ENCODE measurements around the gene TMC4. TPM values are rescaled to one million over a fixed set of nuclear protein-coding genes. Genes with fewer than 3 reads are reported as not detected.

The TMC4 gene
- total RNA-seq, 4 donors from 2014 or later: 0.87 to 1.6 TPM; not detected in 2

DNA sequence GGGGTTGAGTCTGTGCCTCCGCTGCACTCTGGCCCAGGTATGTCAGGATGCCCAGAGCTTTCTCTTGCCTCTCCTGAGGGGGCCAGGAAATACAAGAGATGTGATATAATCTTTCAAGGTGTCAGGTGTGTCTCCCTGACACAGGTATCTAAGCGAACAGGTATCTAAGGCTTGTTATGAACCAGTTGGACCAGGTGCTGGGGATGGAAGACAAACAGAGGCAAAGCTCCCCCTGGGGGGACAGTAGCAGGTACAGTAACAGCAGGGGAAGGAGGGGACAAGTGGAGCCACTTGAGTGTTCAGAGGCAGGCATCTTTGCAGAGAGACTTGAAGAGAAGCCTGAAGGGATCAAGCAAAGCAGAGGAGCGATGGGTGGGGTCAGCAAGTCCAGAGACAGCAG lies 16.0 kb downstream of the TMC4 start:
- in situ Hi-C loops (cut with MboI; ENCODE audit: low sequenced_read_pairs in 4 of 4): no loop called here
- no peak for TF ChIP-seq POLR2A (IDR thresholded peaks at IDR 0.05)
- TF ChIP-seq, protein P1, sequence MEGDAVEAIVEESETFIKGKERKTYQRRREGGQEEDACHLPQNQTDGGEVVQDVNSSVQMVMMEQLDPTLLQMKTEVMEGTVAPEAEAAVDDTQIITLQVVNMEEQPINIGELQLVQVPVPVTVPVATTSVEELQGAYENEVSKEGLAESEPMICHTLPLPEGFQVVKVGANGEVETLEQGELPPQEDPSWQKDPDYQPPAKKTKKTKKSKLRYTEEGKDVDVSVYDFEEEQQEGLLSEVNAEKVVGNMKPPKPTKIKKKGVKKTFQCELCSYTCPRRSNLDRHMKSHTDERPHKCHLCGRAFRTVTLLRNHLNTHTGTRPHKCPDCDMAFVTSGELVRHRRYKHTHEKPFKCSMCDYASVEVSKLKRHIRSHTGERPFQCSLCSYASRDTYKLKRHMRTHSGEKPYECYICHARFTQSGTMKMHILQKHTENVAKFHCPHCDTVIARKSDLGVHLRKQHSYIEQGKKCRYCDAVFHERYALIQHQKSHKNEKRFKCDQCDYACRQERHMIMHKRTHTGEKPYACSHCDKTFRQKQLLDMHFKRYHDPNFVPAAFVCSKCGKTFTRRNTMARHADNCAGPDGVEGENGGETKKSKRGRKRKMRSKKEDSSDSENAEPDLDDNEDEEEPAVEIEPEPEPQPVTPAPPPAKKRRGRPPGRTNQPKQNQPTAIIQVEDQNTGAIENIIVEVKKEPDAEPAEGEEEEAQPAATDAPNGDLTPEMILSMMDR (IDR thresholded peaks at IDR 0.05 in 4 of 5, conservative IDR thresholded peaks at IDR 0.05 in 1 of 5): no peak
- no peak overlapping the region for H3K27ac ChIP-seq
- no peak for DNase-seq
- ATAC-seq: no peak
- H3K36me3 ChIP-seq: peaks cover 0 to 62% of the 10 kb centered on the region in 2 donors
- H3K4me3 ChIP-seq: no peak overlapping the region
- intact Hi-C loops (cut with DNase I; ENCODE audit: low total_unique reads): no loop called here
- H3K4me1 ChIP-seq: peaks cover 19 to 28% of the 10 kb centered on the region in 2 donors
- no peaks in the 10 kb centered on the region for H3K9me3 ChIP-seq
- no peaks in the 10 kb centered on the region for H3K27me3 ChIP-seq

DNA sequence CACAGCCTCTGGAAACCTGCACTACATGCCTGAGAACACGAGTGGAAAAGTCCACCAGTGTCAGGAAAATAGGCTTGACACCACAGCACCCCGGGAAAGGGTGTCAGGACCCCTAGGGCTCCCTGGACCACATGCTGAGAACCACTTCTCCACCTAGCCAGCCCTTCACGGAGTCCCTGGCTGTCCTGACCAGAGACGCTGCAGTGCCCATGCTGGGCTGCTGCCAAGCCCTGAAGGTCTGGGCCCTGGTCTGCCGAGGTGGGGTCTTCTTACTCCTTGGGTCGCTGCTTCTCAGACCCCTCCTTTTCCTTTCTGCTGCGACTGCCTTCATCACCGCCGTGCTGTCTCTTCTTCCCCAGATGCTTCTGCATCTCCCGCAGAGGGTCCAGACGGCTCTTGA lies 16.5 kb downstream of the TMC4 start:
- Histone ChIP-seq H3K27me3 (no peaks in the 10 kb centered on the region), H3K27ac (no peak overlapping the region), H3K4me1 (peaks cover 19 to 24% of the 10 kb centered on the region in 2 donors), H3K36me3 (peaks cover 0 to 67% of the 10 kb centered on the region in 2 donors), H3K4me3 (no peak overlapping the region), H3K9me3 (no peaks in the 10 kb centered on the region)
- no peak for TF ChIP-seq POLR2A (IDR thresholded peaks at IDR 0.05)
- TF ChIP-seq, protein P1 (IDR thresholded peaks at IDR 0.05 in 4 of 5, conservative IDR thresholded peaks at IDR 0.05 in 1 of 5): no peak
- intact Hi-C loops (cut with DNase I; ENCODE audit: low total_unique reads) (no loop called here), in situ Hi-C loops (cut with MboI; ENCODE audit: low sequenced_read_pairs in 4 of 4) (no loop called here)
- DNase-seq (no peak), ATAC-seq (no peak)

DNA sequence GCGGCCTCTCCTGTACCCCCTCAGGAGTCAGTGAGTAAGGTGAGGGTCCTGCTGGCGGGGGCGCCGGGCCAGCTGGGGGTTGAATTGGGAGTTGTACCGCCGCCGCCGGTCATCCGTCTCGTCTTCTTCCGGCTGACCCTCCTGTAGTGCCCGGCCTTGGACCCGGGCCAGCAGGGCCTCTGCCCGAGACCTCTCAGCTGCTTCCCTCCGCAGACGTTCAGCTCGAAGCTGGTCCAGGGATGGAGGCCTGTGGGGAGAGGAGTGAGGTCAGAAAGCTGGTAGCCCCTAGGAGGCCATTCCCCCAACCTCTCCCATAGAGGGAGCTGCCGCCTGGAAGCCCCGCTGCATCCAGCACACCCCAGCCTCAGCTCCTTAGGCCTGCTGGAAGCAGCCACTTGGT lies 17.3 kb downstream of the TMC4 start:
- Histone ChIP-seq H3K4me1 (peaks cover 15 to 20% of the 10 kb centered on the region in 2 donors), H3K27me3 (no peaks in the 10 kb centered on the region), H3K9me3 (no peaks in the 10 kb centered on the region), H3K4me3 (no peak overlapping the region), H3K27ac (no peak overlapping the region), H3K36me3 (peaks cover 0 to 75% of the 10 kb centered on the region in 2 donors)
- TF ChIP-seq, protein P1 (IDR thresholded peaks at IDR 0.05 in 4 of 5, conservative IDR thresholded peaks at IDR 0.05 in 1 of 5): no peak
- no peak for TF ChIP-seq POLR2A (IDR thresholded peaks at IDR 0.05)
- in situ Hi-C loops (cut with MboI; ENCODE audit: low sequenced_read_pairs in 4 of 4) (no loop called here), intact Hi-C loops (cut with DNase I; ENCODE audit: low total_unique reads) (no loop called here)
- ATAC-seq: no peak
- DNase-seq: no peak

DNA sequence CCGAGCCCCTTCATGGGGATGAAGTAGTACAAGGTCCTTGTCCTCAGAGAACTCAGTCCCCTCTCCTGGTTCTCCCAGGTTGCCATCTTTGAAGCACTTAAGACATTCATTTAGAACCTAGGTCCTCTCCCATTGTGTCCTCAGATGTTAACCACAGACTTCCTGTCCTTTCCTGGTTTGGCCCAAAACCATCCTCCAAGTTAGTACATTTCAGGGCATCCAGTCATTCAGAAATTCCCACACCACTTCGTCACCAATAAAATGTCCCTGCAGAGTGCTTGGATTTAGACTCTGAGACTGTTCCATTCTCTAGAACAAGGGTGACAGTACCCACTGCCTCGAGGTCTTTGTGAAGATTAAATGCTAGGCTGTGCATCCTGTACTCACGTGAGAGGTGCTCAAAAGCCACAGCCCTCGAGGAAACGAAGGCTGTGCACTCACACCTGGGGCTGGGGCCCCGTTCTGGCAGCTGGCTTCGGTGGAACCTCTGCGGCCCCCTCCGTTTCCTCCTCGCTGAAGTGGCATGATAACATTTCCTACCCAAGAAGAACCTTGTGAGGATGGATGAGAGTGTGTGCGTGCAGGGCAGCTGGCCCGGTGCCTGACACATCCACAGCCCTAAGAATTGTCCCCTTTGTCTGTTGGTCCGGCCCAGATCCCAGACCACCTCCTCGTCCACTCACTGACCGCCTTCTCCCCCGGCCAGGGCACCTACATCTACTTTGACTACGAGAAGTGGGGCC lies 18.2 kb downstream of the TMC4 start:
- intact Hi-C loops (cut with DNase I; ENCODE audit: low total_unique reads) (no loop called here), in situ Hi-C loops (cut with MboI; ENCODE audit: low sequenced_read_pairs in 4 of 4) (no loop called here)
- DNase-seq: no peak
- Histone ChIP-seq H3K4me1 (peaks cover 9 to 12% of the 10 kb centered on the region in 2 donors), H3K36me3 (peaks cover 0 to 84% of the 10 kb centered on the region in 2 donors), H3K9me3 (no peaks in the 10 kb centered on the region), H3K27ac (no peak overlapping the region), H3K27me3 (no peaks in the 10 kb centered on the region), H3K4me3 (no peak overlapping the region)
- ATAC-seq: no peak
- no peak for TF ChIP-seq POLR2A (IDR thresholded peaks at IDR 0.05)
- TF ChIP-seq, protein P1 (IDR thresholded peaks at IDR 0.05 in 4 of 5, conservative IDR thresholded peaks at IDR 0.05 in 1 of 5): no peak

Measured in gastrocnemius medialis (tissue), 4 donors.